ENCODE results near the gene NAV2. TPM values are rescaled to one million over a fixed set of nuclear protein-coding genes. Genes with fewer than 3 reads are reported as not detected.

The NAV2 gene
- total RNA-seq, 3 donors from 2014 or later = 21.9 to 65.9 (median 30.9) TPM

DNA sequence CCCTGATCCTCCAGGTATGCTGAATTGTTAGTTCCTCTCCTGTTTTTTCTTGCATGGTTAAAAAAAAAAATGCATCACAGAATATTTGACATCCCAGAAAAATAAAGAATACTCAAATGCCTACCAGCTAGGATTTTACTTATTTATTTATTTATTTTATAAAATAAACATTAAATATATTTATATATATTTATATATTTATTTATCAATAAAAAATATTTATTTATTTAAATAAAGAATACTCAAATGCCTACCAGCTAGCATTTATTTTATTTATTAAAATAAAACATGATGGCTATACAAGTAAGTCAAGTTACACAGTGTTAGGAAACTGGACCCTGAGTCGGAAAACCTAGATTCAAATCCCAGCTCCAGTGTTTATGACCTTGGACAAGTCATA is 164.1 kb downstream of the NAV2 start:
- Histone ChIP-seq H3K4me3 (no peak overlapping the region), H3K9me3 (no peaks in the 10 kb centered on the region), H3K4me1 (ENCODE audit: low read depth) (no peaks in the 10 kb centered on the region), H3K36me3 (ENCODE audit: low read depth) (no peaks in the 10 kb centered on the region)
- intact Hi-C loops (cut with DNase I, micrococcal nuclease) = no loop called here
- ATAC-seq (no peak), DNase-seq (no peak)
- TF ChIP-seq, protein P1, sequence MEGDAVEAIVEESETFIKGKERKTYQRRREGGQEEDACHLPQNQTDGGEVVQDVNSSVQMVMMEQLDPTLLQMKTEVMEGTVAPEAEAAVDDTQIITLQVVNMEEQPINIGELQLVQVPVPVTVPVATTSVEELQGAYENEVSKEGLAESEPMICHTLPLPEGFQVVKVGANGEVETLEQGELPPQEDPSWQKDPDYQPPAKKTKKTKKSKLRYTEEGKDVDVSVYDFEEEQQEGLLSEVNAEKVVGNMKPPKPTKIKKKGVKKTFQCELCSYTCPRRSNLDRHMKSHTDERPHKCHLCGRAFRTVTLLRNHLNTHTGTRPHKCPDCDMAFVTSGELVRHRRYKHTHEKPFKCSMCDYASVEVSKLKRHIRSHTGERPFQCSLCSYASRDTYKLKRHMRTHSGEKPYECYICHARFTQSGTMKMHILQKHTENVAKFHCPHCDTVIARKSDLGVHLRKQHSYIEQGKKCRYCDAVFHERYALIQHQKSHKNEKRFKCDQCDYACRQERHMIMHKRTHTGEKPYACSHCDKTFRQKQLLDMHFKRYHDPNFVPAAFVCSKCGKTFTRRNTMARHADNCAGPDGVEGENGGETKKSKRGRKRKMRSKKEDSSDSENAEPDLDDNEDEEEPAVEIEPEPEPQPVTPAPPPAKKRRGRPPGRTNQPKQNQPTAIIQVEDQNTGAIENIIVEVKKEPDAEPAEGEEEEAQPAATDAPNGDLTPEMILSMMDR (IDR thresholded peaks at IDR 0.05) = no peak

DNA sequence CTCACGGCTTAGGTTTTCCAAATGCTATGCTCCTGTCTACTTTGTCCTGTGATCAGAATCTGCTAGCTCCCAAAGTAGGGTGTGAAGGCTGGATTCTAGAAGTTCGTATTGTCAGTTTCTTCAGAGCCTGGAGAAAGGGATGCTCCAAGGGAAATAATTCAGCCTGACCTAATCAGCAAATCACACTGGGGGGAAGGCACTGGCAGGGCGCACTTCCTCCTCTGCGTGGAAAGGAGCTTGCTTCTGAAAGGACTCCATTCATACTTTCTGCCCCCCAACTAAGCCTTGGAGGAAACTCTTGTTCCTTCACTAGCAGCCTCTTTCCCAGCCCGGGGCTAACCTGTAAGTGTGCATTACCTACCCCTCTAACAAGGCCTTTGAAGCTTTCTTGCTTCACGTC is 165.9 kb downstream of the NAV2 start:
- no peaks in the 10 kb centered on the region for H3K4me1 ChIP-seq (ENCODE audit: low read depth)
- H3K4me3 ChIP-seq = no peak overlapping the region
- TF ChIP-seq, protein P1 (IDR thresholded peaks at IDR 0.05) = no peak
- intact Hi-C loops (cut with DNase I, micrococcal nuclease) = no loop called here
- no peaks in the 10 kb centered on the region for H3K9me3 ChIP-seq
- no peaks in the 10 kb centered on the region for H3K36me3 ChIP-seq (ENCODE audit: low read depth)
- ATAC-seq (no peak), DNase-seq (no peak)

DNA sequence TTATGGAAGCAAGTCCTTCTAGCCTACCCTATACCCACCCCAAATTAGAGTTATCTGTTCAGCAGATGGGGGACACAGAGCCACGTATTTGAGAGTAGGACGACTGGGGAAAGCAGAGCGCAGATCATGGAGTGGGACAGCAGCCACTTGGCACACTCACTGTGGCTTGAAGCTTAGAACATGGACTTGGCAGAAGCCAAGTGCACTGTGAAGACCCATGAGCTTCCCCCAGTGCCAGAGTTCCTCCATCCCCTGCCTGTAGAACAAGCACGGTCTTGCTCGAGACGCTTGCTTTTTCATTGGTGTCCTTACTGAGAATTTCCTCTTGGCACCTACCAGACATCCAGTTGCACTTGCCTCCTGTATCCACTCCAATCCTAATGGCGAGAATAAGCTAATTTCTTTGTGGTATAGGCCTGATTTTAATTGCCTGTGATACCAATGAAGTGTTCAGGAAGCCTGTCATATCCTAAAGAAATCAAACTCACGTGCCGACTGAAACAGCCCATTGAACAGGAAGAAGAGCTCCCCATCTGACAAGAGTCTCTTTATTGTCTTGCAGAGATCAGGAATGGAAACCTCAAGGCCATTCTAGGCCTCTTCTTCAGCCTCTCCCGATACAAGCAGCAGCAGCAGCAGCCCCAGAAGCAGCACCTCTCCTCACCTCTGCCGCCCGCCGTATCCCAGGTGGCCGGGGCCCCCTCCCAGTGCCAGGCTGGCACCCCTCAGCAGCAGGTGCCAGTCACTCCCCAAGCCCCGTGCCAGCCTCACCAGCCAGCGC is 166.9 kb downstream of the NAV2 start:
- no peaks in the 10 kb centered on the region for H3K4me1 ChIP-seq (ENCODE audit: low read depth)
- intact Hi-C loops (cut with DNase I, micrococcal nuclease) = no loop called here

DNA sequence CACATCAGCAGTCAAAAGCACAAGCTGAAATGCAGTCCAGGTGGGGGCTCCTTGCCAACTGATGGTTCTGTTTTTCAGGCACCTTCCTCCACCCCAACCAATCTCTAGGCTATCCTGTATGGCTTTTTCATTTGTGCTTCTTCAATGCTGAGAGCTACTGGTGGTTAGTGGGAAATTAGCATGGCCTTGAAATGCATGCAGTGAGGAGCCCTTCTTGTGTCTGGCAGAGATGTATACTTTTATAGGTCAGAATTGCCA is 167.4 kb downstream of the NAV2 start:
- intact Hi-C loops (cut with DNase I, micrococcal nuclease) = no loop called here
- H3K36me3 ChIP-seq (ENCODE audit: low read depth) = no peaks in the 10 kb centered on the region
- H3K4me1 ChIP-seq (ENCODE audit: low read depth) = no peaks in the 10 kb centered on the region
- H3K4me3 ChIP-seq = no peak overlapping the region
- no peak for DNase-seq
- ATAC-seq = no peak
- H3K9me3 ChIP-seq = no peaks in the 10 kb centered on the region
- TF ChIP-seq, protein P1 (IDR thresholded peaks at IDR 0.05) = no peak

More for the DNA sequence above, 166.9 kb downstream of the NAV2 start:
- no peak for DNase-seq
- H3K4me3 ChIP-seq = no peak overlapping the region
- no peak for ATAC-seq
- no peaks in the 10 kb centered on the region for H3K36me3 ChIP-seq (ENCODE audit: low read depth)
- TF ChIP-seq, protein P1 (IDR thresholded peaks at IDR 0.05) = no peak
- H3K9me3 ChIP-seq = no peaks in the 10 kb centered on the region

DNA sequence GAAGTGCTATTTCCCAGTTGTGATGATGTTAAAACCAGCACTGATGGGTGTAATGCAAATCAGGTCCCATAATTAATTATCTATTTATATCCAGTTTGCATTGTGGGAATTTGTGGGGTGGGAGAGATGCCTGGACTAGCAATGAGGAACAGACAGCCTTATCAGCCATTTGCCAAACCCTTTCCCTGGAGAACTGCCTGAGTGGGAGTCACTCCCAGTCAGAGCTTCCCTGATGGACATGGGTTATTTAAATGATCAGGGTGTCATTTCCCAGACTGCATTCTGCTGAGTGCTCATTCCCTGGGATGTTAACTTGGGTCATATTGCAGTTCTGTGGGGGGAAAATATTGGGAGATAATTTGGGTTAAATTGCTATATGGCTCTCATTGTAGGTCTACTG is 168.5 kb downstream of the NAV2 start:
- Histone ChIP-seq H3K36me3 (ENCODE audit: low read depth) (no peaks in the 10 kb centered on the region), H3K4me3 (no peak overlapping the region), H3K4me1 (ENCODE audit: low read depth) (no peaks in the 10 kb centered on the region), H3K9me3 (no peaks in the 10 kb centered on the region)
- ATAC-seq = no peak
- intact Hi-C loops (cut with DNase I, micrococcal nuclease) = no loop called here
- TF ChIP-seq, protein P1 (IDR thresholded peaks at IDR 0.05) = no peak
- DNase-seq = no peak

DNA sequence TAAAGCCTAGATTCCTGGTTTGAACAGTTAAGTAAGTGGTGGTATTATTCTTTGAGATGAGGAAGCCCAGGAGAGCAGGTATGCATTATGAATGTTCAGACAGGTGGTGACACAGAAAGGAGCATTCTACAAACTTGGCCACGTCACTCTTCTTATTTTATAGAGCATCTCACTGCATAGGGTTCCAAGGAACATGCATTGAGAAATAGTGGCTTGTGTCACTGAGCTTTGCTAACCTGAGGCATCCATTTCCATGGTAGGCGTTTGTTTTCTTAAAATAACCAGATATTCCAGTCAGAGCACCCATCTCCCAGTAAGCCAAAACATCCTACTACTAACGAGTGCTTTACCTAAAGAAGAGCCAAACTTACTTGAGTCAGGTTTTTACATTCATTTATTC is 169.7 kb downstream of the NAV2 start:
- Histone ChIP-seq H3K9me3 (no peaks in the 10 kb centered on the region), H3K36me3 (ENCODE audit: low read depth) (no peaks in the 10 kb centered on the region), H3K4me1 (ENCODE audit: low read depth) (no peaks in the 10 kb centered on the region), H3K4me3 (no peak overlapping the region)
- intact Hi-C loops (cut with DNase I, micrococcal nuclease) = no loop called here
- TF ChIP-seq, protein P1 (IDR thresholded peaks at IDR 0.05) = no peak
- ATAC-seq = no peak
- DNase-seq = no peak

Data from mucosa of descending colon (tissue), 3 donors.